PC-3 (cell line): ENCODE results near the gene SENP6. TPM values are rescaled to one million over a fixed set of nuclear protein-coding genes. Genes with fewer than 3 reads are reported as not detected.

Experiments used
- ATAC-seq: fragments of 200-7000 bp; cut with Tn5 transposase; 2 replicates; pipeline ENCODE4 v1.9.1; 2020; ENCODE audit warnings: mild to moderate bottlenecking, moderate library complexity
- BruUV-seq: library from RNA; stranded (reverse); fragments of 400-500 nt; replicated peaks from 2 replicates; lab custom pipeline; 2021; lab: Mats Ljungman, UMichigan
- CTCF ChIA-PET: fragments of 300-600 bp; sonication (Branson Sonifier 250); formaldehyde crosslinking; loops from one replicate; lab custom pipeline; 2022; ENCODE audit warnings: antibody characterized with exemption; lab: Charles Lee
- POLR2A ChIA-PET: fragments of 300-600 bp; sonication (Branson Sonifier 250); formaldehyde crosslinking; loops from one replicate; lab custom pipeline; 2022; ENCODE audit warnings: antibody characterized with exemption; ENCODE audit not compliant: unreplicated experiment; lab: Charles Lee
- DNase-seq: peaks from one replicate; pipeline ENCODE4 v3.0.0-alpha.2; 2015
- H2AFZ ChIP-seq: fragments of 300-600 bp; sonication (generic); 2 replicates; pipeline ENCODE4 v1.6.0; 2016; ENCODE audit warnings: antibody characterized with exemption, low read length
- H3F3A ChIP-seq: fragments of 300-600 bp; sonication (generic); one replicate; pipeline ENCODE4 v1.6.0; 2017; ENCODE audit warnings: antibody characterized with exemption, low read length, control low read depth, mild to moderate bottlenecking; ENCODE audit not compliant: unreplicated experiment
- H3K27ac ChIP-seq: fragments of 300-600 bp; sonication (generic); 2 replicates; pipeline ENCODE4 v1.5.1; 2016; ENCODE audit warnings: mild to moderate bottlenecking, low read length
- H3K27me3 ChIP-seq: fragments of 300-600 bp; sonication (generic); 2 replicates; pipeline ENCODE4 v1.6.1; 2016; ENCODE audit warnings: low read length, mixed read lengths
- H3K36me3 ChIP-seq: fragments of 300-600 bp; sonication (generic); 2 replicates; pipeline ENCODE4 v1.6.1; 2016; ENCODE audit warnings: low read depth, mixed run types, low read length, mixed read lengths
- H3K4me1 ChIP-seq: fragments of 300-600 bp; sonication (generic); 2 replicates; pipeline ENCODE4 v1.5.1; 2016; ENCODE audit warnings: low read length; ENCODE audit not compliant: insufficient read depth
- H3K4me2 ChIP-seq: fragments of 300-600 bp; sonication (generic); 2 replicates; pipeline ENCODE4 v1.6.0; 2016; ENCODE audit warnings: low read length
- H3K4me3 ChIP-seq: fragments of 300-600 bp; sonication (generic); 2 replicates; pipeline ENCODE4 v1.5.1; 2016; ENCODE audit warnings: mild to moderate bottlenecking, low read length, mixed read lengths
- H3K79me2 ChIP-seq: fragments of 300-600 bp; sonication (generic); 2 replicates; pipeline ENCODE4 v1.6.1; 2017; ENCODE audit warnings: low read length, mixed read lengths
- H3K9ac ChIP-seq: fragments of 300-600 bp; sonication (generic); 2 replicates; pipeline ENCODE4 v1.6.0; 2016; ENCODE audit warnings: mild to moderate bottlenecking, low read length
- H3K9me2 ChIP-seq: fragments of 300-600 bp; sonication (generic); replicated peaks from 2 replicates; pipeline ENCODE4 v1.6.1; 2016; ENCODE audit warnings: mixed run types, low read length, mixed read lengths
- H3K9me3 ChIP-seq: fragments of 300-600 bp; sonication (generic); 2 replicates; pipeline ENCODE4 v1.6.1; 2016; ENCODE audit warnings: low read length, mixed read lengths
- H4K20me1 ChIP-seq: fragments of 300-600 bp; sonication (generic); 2 replicates; pipeline ENCODE4 v1.6.1; 2016; ENCODE audit warnings: low read length, mixed read lengths
- EZH2 ChIP-seq: fragments of 300-600 bp; sonication (generic); IDR thresholded peaks from one replicate; pipeline ENCODE4 v1.6.1; 2017; ENCODE audit warnings: antibody characterized with exemption, mild to moderate bottlenecking, low read length; ENCODE audit not compliant: unreplicated experiment
- EZH2phosphoT487 ChIP-seq: fragments of 300-600 bp; sonication (generic); IDR thresholded peaks from 2 replicates; pipeline ENCODE4 v1.6.1; 2018; ENCODE audit warnings: mild to moderate bottlenecking, antibody characterized with exemption, low read length, borderline replicate concordance
- intact Hi-C: fragments of 100-400 bp; cut with micrococcal nuclease; formaldehyde crosslinking; loops from 2 replicates; pipeline ENCODE4 v1.9.0; 2023
- total RNA-seq: library from RNA; depleted of rRNA; stranded (reverse); fragments of >200 nt; gene quantifications from 2 replicates; pipeline ENCODE4 v1.2.3, GENCODE V29; 2014
- TF ChIP-seq, protein P1 (sequence below): fragments of 300-600 bp; sonication (generic); conservative IDR thresholded peaks from 2 replicates; pipeline ENCODE4 v1.5.1; 2017; ENCODE audit warnings: antibody characterized with exemption, low read depth, mild to moderate bottlenecking, low read length

SENP6 gene
- total RNA-seq, 1 experiment from 2014 or later: 36.3 TPM

- no peaks in the 10 kb centered on the region for H3K27me3 ChIP-seq
- POLR2A ChIA-PET: no interaction called here
- H3K27ac ChIP-seq: no peak overlapping the region
- CTCF ChIA-PET: interaction anchor here (0.6 kb wide), 1 partner anchor 41 kb away, joined by 4 read pairs; no protein-coding TSS in a partner anchor
- BruUV-seq: no TSS peak
- H3K9me3 ChIP-seq: no peaks in the 10 kb centered on the region
- no peaks in the 10 kb centered on the region for H3K36me3 ChIP-seq
- H3K9me2 ChIP-seq: no peaks in the 10 kb centered on the region
- no peak overlapping the region for H2AFZ ChIP-seq
- no peak for TF ChIP-seq EZH2phosphoT487
- TF ChIP-seq, protein P1, sequence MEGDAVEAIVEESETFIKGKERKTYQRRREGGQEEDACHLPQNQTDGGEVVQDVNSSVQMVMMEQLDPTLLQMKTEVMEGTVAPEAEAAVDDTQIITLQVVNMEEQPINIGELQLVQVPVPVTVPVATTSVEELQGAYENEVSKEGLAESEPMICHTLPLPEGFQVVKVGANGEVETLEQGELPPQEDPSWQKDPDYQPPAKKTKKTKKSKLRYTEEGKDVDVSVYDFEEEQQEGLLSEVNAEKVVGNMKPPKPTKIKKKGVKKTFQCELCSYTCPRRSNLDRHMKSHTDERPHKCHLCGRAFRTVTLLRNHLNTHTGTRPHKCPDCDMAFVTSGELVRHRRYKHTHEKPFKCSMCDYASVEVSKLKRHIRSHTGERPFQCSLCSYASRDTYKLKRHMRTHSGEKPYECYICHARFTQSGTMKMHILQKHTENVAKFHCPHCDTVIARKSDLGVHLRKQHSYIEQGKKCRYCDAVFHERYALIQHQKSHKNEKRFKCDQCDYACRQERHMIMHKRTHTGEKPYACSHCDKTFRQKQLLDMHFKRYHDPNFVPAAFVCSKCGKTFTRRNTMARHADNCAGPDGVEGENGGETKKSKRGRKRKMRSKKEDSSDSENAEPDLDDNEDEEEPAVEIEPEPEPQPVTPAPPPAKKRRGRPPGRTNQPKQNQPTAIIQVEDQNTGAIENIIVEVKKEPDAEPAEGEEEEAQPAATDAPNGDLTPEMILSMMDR: no peak
- TF ChIP-seq EZH2: no peak
- ATAC-seq (no peak), DNase-seq (no peak)
- H3K4me1 ChIP-seq: peaks cover 6% of the 10 kb centered on the region; the same call in 1 of the 2 replicates
- intact Hi-C loops: no loop called here
- peaks cover 100% of the 10 kb centered on the region for H3K79me2 ChIP-seq
- no peak overlapping the region for H3K4me2 ChIP-seq
- peaks cover 32% of the 10 kb centered on the region; the same call in 1 of the 2 replicates for H4K20me1 ChIP-seq
- H3K4me3 ChIP-seq: no peak overlapping the region
- H3K9ac ChIP-seq: no peak overlapping the region
- no peaks in the 10 kb centered on the region for H3F3A ChIP-seq
Observed at GRCh38 chr6:75611702-75612375, 10.2 kb downstream of the SENP6 start.

- BruUV-seq: no TSS peak
- peaks cover 32% of the 10 kb centered on the region; the same call in 1 of the 2 replicates for H4K20me1 ChIP-seq
- ChIA-PET CTCF (interaction anchor here (0.6 kb wide), 1 partner anchor 40 kb away, joined by 4 read pairs; no protein-coding TSS in a partner anchor), POLR2A (interaction anchor here (0.7 kb wide), 1 partner anchor 134 kb away, joined by 3 read pairs; no protein-coding TSS in a partner anchor)
- no peak for ATAC-seq
- no peaks in the 10 kb centered on the region for H3F3A ChIP-seq
- no peak overlapping the region for H3K4me2 ChIP-seq
- no peak for DNase-seq
- no peak overlapping the region for H2AFZ ChIP-seq
- no peaks in the 10 kb centered on the region for H3K27me3 ChIP-seq
- H3K79me2 ChIP-seq: peaks cover 100% of the 10 kb centered on the region
- no peaks in the 10 kb centered on the region for H3K9me3 ChIP-seq
- H3K4me3 ChIP-seq: no peak overlapping the region
- H3K36me3 ChIP-seq: no peaks in the 10 kb centered on the region
- peaks cover 6% of the 10 kb centered on the region; the same call in 1 of the 2 replicates for H3K4me1 ChIP-seq
- H3K9me2 ChIP-seq: no peaks in the 10 kb centered on the region
- H3K27ac ChIP-seq: no peak overlapping the region
- H3K9ac ChIP-seq: no peak overlapping the region
- intact Hi-C loops: no loop called here
- TF ChIP-seq EZH2 (no peak), EZH2phosphoT487 (no peak)
- TF ChIP-seq, protein P1: no peak
Observed at GRCh38 chr6:75612434-75612833, 10.8 kb downstream of the SENP6 start.
